ENCODE measurements around the gene OSBP2.
"Not testable (repeated sequence)": the region's sequence is repeated elsewhere in the genome, so short reads cannot be mapped to it uniquely, and the experiment has no call there.

OSBP2 gene

DNA sequence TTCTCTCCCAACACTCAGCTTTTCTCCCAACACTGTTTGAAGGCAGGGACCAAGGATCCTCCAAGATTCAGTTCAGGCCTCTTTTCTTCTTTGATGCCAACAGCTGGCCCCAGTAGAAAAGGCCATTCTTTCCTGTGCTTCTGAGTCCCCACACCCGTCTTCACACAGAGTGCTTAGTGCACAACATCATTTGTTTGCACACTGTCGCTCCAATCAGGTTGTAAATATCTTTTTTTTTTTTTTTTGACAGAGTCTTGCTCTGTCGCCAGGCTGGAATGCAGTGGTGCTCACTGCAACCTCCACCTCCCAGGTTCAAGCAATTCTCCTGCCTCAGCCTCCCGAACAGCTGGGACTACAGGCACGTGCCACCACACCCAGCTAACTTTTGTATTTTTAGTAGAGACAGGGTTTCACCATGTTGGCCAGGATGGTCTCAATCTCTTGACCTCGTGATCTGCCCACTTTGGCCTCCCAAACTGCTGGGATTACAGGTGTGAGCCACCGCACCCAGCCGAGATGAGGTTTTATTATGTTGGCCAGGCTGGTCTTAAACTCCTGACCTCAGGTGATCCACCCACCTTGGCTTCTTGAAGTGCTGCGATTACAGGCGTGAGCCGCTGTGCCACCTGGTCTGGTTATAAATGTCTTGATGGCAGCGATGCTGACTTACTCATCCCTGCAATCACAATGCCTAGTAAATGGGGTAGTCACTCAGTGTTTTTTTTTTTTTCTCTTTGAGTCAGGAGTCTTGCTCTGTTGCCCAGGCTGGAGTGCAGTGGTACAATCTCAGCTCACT lies 14.6 kb upstream of the OSBP2 start:
- DNase-seq (ENCODE audit: low spot score) = not testable (repeated sequence)

DNA sequence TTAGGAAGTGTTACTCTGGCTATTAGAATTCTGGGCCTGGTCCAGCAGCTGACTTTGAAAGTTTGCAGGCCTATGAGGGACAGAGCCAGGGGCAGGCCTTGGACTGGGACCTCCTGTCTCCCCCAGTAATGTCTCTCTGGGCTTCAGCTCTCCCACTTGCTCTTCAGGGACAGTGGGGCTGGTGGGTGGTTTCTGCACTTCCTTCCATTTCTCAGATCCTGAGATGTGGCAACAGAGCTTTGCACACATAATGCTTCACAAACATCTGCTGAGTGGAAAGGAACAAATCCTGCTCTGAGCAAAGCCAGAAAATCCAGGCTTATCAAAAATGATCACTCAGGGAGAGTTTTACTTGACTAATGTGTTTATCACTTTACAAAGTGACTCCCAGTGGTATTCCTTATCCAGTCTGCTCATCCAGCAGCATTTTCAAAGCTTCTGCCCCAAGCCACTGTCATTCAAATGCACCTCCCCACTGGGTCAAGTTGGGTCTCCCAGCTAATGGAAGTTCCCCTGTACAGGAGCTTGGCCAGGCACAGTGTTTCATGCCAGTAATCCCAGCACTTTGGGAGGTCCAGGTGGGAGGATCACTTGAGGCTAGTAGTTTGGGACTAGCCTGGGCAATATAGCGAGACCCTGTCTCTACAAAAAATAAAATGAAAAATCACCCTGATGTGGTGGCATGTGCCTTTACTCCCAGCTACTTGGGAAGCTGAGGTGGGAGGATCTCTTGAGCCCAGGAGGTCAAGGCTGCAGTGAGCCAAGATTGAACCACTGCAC lies 13.5 kb upstream of the OSBP2 start:
- no peak for DNase-seq (ENCODE audit: low spot score)

GRCh38 chr22:30681831-30682230 lies 12.8 kb upstream of the OSBP2 start:
- DNase-seq (ENCODE audit: low spot score) = no peak

- DNase-seq (ENCODE audit: low spot score) = no peak
Observed at GRCh38 chr22:30685178-30685577, 9.5 kb upstream of the OSBP2 start.

DNA sequence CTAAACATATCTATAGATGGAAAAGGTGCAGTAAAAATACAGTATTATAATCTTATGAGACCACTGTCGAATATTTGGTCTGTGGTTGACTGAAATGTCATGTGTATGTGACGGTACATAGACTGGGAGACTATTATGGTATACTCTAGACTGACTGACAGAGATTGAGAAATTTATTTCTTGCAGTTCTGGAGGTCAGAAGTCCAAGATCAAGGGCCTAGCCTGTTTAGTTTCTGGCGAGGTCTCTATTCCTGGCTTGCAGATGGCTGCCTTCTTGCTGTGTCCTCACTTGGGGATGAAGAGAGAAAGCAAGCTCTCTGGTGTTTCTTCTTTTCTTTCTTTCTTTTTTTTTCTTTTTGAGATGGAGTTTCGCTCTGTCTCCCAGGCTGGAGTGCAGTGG lies 7.3 kb upstream of the OSBP2 start:
- no peak for DNase-seq (ENCODE audit: low spot score)

DNA sequence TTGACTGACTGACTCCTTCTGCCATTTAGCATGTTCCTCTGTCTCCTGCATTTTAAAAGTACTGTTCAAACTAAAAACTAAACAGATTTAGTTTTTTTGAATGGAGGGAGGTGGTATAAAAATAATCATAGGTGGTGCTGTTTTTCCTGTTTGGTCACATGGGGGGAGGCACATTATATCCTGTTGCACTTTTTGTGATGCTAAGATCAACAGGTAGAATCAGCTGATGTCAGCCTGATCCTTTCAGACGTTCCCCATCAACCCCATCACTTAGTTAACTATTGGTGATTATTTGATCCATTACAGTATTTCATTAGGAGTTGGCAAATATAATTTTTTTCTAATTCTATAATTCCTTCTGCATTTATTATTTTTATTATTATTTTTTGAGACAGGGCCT lies 5.1 kb upstream of the OSBP2 start:
- no peak for DNase-seq (ENCODE audit: low spot score)

GRCh38 chr22:30691204-30691603 lies 3.5 kb upstream of the OSBP2 start:
- no peak for DNase-seq (ENCODE audit: low spot score)

- DNase-seq (ENCODE audit: low spot score) = peak; percentile 69
Observed at GRCh38 chr22:30694171-30694639, 469 bp upstream of the OSBP2 start.

GRCh38 chr22:30695351-30695851 lies 727 bp downstream of the OSBP2 start:
- DNase-seq (ENCODE audit: low spot score) = peak; percentile 23

- peak; percentile 43 for DNase-seq (ENCODE audit: low spot score)
Observed at GRCh38 chr22:30695871-30696655, 1.4 kb downstream of the OSBP2 start.

- DNase-seq (ENCODE audit: low spot score) = no peak
Observed at GRCh38 chr22:30697975-30698374, 3.3 kb downstream of the OSBP2 start.

DNA sequence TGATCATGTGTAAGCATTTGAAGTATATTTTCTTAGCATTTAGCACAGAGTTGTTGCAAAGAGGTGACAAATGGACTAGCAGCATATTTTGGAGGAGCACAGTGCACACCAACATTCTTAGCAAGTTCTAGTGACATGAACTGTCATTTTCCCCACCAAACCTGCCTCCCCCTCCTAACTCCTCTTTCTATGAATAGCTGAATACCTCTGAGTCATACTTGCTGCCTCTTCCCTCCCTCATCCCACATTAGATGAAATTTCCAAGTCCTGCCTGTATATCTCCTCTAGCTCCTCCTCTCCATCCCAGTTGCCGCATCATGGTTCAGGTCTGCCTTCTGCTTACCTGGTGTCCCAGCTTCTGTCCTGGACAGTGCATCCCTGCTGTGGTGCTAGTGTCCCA lies 7.2 kb downstream of the OSBP2 start:
- DNase-seq (ENCODE audit: low spot score) = no peak

GRCh38 chr22:30702856-30703255 lies 8.2 kb downstream of the OSBP2 start:
- DNase-seq (ENCODE audit: low spot score) = no peak

DNA sequence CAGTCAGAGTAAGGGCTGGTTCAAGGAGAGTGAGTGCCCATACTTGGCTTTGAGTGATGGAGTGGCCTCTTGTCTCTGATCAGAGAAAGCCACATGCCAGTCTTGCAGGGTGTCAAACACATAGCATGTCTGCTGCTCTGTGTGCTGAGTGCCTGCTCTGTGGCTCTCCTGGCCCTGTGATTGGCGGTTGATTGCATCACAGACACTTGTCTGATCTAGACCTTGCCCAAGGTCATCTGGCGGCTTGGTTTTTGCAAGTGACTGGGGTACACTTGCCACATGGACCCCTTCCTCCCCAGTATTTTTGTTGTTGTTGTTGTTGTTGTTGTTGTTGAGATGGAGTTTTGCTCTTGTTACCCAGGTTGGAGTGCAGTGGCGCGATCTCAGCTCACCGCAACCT lies 10.3 kb downstream of the OSBP2 start:
- no peak for DNase-seq (ENCODE audit: low spot score)

DNA sequence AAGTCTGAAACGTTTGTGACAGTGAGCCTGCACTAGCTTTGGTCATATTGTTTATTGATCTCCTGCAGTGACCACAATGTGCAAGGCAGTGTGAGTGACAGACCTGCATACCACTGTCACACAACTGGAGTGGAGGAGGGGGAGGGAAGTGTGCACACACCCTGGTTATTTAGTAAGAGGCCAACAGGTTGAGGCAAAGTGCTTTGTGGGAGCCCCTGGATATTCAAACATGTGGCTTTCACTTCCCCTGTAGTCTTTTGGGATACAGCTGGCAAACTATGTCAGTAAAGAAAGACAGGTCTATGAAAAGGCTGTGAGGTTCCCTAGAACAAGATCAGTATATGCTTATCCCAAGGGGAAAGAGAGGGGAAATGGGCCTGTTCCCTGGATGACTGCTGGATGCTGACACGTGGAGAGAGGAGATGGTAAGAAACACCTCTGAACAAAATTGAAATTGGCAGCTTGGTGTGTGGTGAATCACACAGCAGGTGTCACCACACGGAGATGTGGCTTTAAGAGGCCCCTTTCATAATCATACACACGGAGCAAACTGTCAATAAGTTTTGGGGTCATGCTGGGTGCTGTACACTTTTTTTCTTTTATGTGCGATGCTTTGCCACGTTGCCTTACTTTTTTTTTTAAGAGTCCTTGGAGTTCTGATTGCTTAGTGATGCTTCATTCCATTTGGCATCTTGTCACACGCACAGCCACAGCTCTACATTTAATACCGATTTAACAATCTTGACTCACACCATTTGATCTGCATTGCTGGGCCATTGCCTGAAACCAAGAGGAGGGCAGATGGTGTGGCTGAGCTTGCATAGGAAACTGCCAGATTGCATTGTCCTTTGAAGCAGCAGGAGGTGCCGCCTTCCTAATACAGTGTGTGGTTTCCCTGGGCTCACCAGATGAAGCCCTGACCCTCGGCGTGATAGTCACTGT lies 11.3 kb downstream of the OSBP2 start:
- peak; percentile 97 for DNase-seq (ENCODE audit: low spot score)

DNA sequence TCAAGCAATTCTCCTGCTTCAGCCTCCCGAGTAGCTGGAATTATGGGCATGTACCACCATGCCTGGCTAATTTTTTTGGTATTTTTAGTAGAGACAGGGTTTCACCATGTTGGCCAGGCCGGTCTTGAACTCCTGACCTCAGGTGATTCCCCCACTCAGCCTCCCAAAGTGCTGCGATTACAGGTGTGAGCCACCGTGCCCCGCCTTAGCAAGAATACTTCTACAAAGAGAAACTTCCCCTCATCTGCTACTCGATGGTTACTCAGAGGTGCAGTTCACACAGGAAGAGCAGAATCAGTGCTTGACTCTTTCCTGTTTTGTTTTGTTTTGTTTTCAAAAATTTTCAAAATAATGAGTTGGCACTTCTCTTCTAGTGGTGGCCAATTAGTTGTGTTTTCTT lies 15.3 kb downstream of the OSBP2 start:
- not testable (repeated sequence) for DNase-seq (ENCODE audit: low spot score)

DNA sequence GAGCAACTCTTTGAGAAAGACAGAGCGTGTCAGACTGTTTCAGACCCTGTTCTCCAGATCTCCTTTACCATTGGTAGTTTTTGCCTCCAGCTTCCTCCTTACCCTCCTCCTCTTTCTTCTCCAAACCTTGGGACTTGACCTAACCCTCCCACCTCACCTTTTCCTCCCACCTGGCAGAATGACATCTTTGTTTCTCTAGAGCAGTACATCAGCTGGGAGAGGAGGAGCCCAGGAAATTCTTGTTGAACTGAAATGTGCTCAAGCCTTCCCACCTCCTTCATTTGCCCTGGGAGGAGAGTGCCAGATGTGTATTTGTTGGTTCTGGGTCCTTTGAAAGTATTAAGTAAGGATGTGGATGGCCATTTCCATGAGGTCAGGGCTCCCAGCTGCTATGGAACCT lies 17.4 kb downstream of the OSBP2 start:
- DNase-seq (ENCODE audit: low spot score) = no peak

- no peak for DNase-seq (ENCODE audit: low spot score)
Observed at GRCh38 chr22:30714062-30714461, 19.4 kb downstream of the OSBP2 start.

- DNase-seq (ENCODE audit: low spot score) = no peak
Observed at GRCh38 chr22:30717331-30717921, 22.8 kb downstream of the OSBP2 start.

DNA sequence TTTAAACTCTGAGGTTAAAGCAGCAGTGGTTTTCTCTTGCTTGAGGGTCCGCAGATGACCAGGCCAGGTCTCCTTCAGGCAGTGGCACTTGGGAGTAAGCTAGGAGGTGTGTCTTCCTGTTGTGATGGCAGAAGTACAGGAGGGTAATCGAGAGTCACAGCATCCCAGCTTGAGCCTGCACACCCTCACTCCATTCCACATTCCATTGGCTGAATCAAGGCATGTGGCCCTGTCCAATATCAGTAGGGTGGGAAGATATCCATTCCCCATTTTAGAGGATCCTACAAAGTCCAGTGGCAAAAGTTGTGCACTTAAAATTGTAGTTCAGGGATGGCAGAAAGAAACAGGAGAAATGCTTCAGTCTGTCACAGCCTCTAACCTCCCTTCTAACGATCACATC lies 23.3 kb downstream of the OSBP2 start:
- no peak for DNase-seq (ENCODE audit: low spot score)

DNA sequence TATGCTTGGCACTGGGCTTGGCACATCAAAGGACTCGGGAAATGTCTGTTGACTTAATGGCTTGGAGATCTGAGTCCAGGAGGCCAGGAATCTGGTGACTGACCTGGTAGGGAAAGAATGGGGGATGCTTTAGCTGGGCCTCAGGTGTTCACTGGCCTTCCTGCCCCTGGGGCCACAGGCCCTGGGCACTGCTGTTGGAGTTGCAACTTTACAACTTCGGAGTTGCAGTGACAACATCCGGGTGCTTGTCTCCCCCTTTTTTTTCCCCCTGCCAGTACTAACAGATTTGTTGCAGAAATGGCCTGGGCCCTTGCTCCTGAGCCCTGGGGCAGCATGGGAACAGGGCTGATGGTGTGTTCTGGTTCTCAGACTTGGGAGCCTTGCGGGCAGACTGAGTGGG lies 23.8 kb downstream of the OSBP2 start:
- no peak for DNase-seq (ENCODE audit: low spot score)

Measured in cerebellar cortex (tissue), 1 donor.